GM23338 (cell line): ENCODE results near the gene FARS2. TPM values are rescaled to one million over a fixed set of nuclear protein-coding genes. Genes with fewer than 3 reads are reported as not detected.

Source experiments
- ATAC-seq: fragments of 200-7000 bp; cut with Tn5 transposase; 3 replicates; pipeline ENCODE4 v1.9.1; 2020
- DNase-seq: peaks from one replicate; pipeline ENCODE4 v3.0.0-alpha.2; 2015; ENCODE audit warnings: low spot score
- H2AFZ ChIP-seq: fragments of 200-600 bp; sonication (generic); 2 replicates; pipeline ENCODE4 v1.8.0; 2016; ENCODE audit warnings: antibody characterized with exemption, mild to moderate bottlenecking, moderate library complexity
- H3F3A ChIP-seq: fragments of 200-600 bp; sonication (generic); replicated peaks from 2 replicates; pipeline ENCODE4 v1.8.0; 2017; ENCODE audit warnings: antibody characterized with exemption, mixed run types, low read depth
- H3K27ac ChIP-seq: fragments of 200-600 bp; sonication (generic); 2 replicates; pipeline ENCODE4 v1.6.1; 2016; ENCODE audit warnings: low read depth
- H3K27me3 ChIP-seq: fragments of 200-600 bp; sonication (generic); 2 replicates; pipeline ENCODE4 v1.8.0; 2016; ENCODE audit warnings: mild to moderate bottlenecking, mixed run types, moderate library complexity; ENCODE audit not compliant: insufficient read depth
- H3K36me3 ChIP-seq: fragments of 200-600 bp; sonication (generic); 2 replicates; pipeline ENCODE4 v1.8.0; 2016; ENCODE audit warnings: mild to moderate bottlenecking; ENCODE audit not compliant: insufficient read depth
- H3K4me1 ChIP-seq: fragments of 200-600 bp; sonication (generic); 2 replicates; pipeline ENCODE4 v1.8.0; 2016; ENCODE audit warnings: mild to moderate bottlenecking, moderate library complexity; ENCODE audit not compliant: insufficient read depth
- H3K4me2 ChIP-seq: fragments of 200-600 bp; sonication (generic); 2 replicates; pipeline ENCODE4 v1.7.1; 2017; ENCODE audit warnings: mixed run types
- H3K4me3 ChIP-seq: fragments of 200-600 bp; sonication (generic); 2 replicates; pipeline ENCODE4 v1.6.1; 2016; ENCODE audit warnings: mixed run types
- H3K79me2 ChIP-seq: fragments of 200-600 bp; sonication (generic); replicated peaks from 2 replicates; pipeline ENCODE4 v1.8.0; 2017; ENCODE audit warnings: mild to moderate bottlenecking; ENCODE audit not compliant: insufficient read depth
- H3K9me2 ChIP-seq: fragments of 200-600 bp; sonication (generic); 2 replicates; pipeline ENCODE4 v1.8.0; 2017; ENCODE audit not compliant: insufficient read depth
- H4K20me1 ChIP-seq: fragments of 200-600 bp; sonication (generic); replicated peaks from 2 replicates; pipeline ENCODE4 v1.8.0; 2017; ENCODE audit warnings: mild to moderate bottlenecking; ENCODE audit not compliant: insufficient read depth
- H3K27ac Mint-ChIP-seq: 2 replicates; pipeline ENCODE4 v1.8.0; 2020; ENCODE audit warnings: inconsistent platforms, mild to moderate bottlenecking, moderate library complexity, mixed read lengths
- H3K27me3 Mint-ChIP-seq: 3 replicates; pipeline ENCODE4 v1.8.0; 2022; ENCODE audit warnings: low read depth, mild to moderate bottlenecking, moderate library complexity, mixed read lengths, inconsistent platforms; ENCODE audit not compliant: insufficient read depth, poor library complexity
- H3K36me3 Mint-ChIP-seq: 3 replicates; pipeline ENCODE4 v1.8.0; 2021; ENCODE audit warnings: low read depth, mild to moderate bottlenecking, inconsistent platforms, moderate library complexity, mixed read lengths
- H3K4me1 Mint-ChIP-seq: 3 replicates; pipeline ENCODE4 v1.8.0; 2020; ENCODE audit warnings: mild to moderate bottlenecking, inconsistent platforms, mixed read lengths
- H3K4me3 Mint-ChIP-seq: 3 replicates; pipeline ENCODE4 v1.8.0; 2021; ENCODE audit warnings: moderate library complexity, mild to moderate bottlenecking, inconsistent platforms, mixed read lengths
- H3K9me3 Mint-ChIP-seq: 3 replicates; pipeline ENCODE4 v1.8.0; 2020; ENCODE audit warnings: moderate library complexity, mild to moderate bottlenecking, inconsistent platforms, mixed read lengths
- CREB1 ChIP-seq: fragments of 250-450 bp; sonication (Bioruptor Pico); IDR thresholded peaks from 2 replicates; pipeline ENCODE4 v1.5.0; 2020; ENCODE audit warnings: low read depth, mild to moderate bottlenecking, moderate library complexity
- EZH2 ChIP-seq: fragments of 200-600 bp; sonication (generic); IDR thresholded peaks from one replicate; pipeline ENCODE4 v1.8.0; 2017; ENCODE audit warnings: antibody characterized with exemption, mild to moderate bottlenecking, low read depth; ENCODE audit not compliant: unreplicated experiment
- EZH2phosphoT487 ChIP-seq: fragments of 200-600 bp; sonication (generic); IDR thresholded peaks from one replicate; pipeline ENCODE4 v1.8.1; 2018; ENCODE audit warnings: antibody characterized with exemption; ENCODE audit not compliant: unreplicated experiment
- JUNB ChIP-seq: IDR thresholded peaks from one replicate; pipeline ENCODE4 v1.6.1; 2016; ENCODE audit warnings: antibody characterized with exemption; ENCODE audit not compliant: unreplicated experiment
- NANOG ChIP-seq: IDR thresholded peaks from 2 replicates; pipeline ENCODE4 v1.6.1; 2016; ENCODE audit warnings: antibody characterized with exemption, borderline replicate concordance
- POLR2AphosphoS5 ChIP-seq: IDR thresholded peaks from 2 replicates; pipeline ENCODE4 v1.6.1; 2016; ENCODE audit warnings: antibody characterized with exemption, low read depth
- ZNF114 ChIP-seq: fragments of 250-450 bp; sonication (Bioruptor Pico); IDR thresholded peaks from 2 replicates; pipeline ENCODE4 v1.5.0; 2020; ENCODE audit warnings: mild to moderate bottlenecking, moderate library complexity
- ZNF331 ChIP-seq: fragments of 250-450 bp; sonication (Bioruptor Pico); IDR thresholded peaks from 2 replicates; pipeline ENCODE4 v1.5.0; 2020; ENCODE audit warnings: low read depth, mild to moderate bottlenecking, moderate library complexity
- polyA plus RNA-seq: library from polyadenylated mRNA; unstranded; fragments of >200 nt; fragmentation: Nextera tagmentation; extraction: Ambion mirVana; gene quantifications from 2 replicates; pipeline ENCODE4 v1.2.1, GENCODE V29; 2016
- total RNA-seq: library from RNA; depleted of rRNA; stranded (reverse); fragments of >200 nt; shearing (Covaris generic); gene quantifications from 2 replicates; pipeline ENCODE4 v1.2.3, GENCODE V29; 2014
- TF ChIP-seq, protein P1 (sequence below), 2 experiments: fragments of 200-600 bp in 1 of 2; sonication (generic) in 1 of 2; conservative IDR thresholded peaks; 2 replicates each; pipeline versions ENCODE4 v1.5.1 to v1.6.1; 2016 to 2017; ENCODE audit warnings: antibody characterized with exemption in 2 of 2, low read depth in 2 of 2, mild to moderate bottlenecking in 2 of 2, moderate library complexity in 1 of 2
- TF ChIP-seq, protein P2 (sequence below): IDR thresholded peaks from 2 replicates; pipeline ENCODE4 v1.6.1; 2016; ENCODE audit warnings: antibody characterized with exemption
- TF ChIP-seq, protein P3 (sequence below): IDR thresholded peaks from one replicate; pipeline ENCODE4 v1.6.1; 2018; ENCODE audit warnings: antibody characterized with exemption; ENCODE audit not compliant: unreplicated experiment

FARS2 gene
- total and polyA plus RNA-seq, 2 experiments from 2014 or later = 7.6 to 19.0 TPM

DNA sequence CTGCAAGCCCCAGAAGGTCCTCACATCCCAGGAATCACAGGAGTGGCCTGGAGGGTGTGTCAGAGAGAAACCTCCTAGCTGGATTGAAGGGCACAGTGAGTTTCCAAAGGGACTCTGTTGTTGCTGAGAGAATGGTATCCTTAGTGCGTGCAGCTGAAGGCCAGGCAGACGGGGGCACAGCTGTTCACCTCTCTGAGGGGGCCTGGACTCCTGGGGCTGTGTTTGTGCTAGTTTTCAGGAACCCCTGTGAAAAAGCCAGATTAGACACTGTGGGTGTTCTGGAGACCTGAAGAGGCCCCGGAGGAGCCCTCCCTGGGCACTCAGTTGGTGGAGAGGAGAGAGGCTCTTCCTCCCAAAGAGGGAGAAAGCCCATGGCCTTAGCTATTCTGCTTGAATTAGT, 223.4 kb downstream of the FARS2 start:
- peaks cover 9% of the 10 kb centered on the region for H3K27me3 Mint-ChIP-seq
- no peak overlapping the region for H3K27ac Mint-ChIP-seq

DNA sequence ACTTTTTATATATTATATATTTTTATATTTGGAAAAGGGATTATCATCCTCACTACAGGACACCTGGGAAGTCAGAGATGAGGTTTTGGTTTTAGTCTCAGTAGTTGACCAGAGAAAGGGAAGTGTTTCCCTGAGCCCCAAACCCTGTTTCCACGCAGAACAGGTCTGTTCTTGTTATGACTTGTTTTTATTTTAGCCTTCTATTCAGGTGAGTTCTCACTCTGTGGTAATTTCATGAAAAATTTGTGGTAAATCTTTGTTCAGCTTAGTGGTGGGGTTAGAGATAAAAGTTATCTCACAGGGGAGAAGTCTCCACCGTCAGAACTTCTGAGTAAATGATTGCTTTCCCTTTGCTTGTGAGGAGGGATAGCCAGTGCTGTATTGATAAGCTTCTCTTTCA, 224.9 kb downstream of the FARS2 start:
- H3K4me3 ChIP-seq = no peak overlapping the region
- no peaks in the 10 kb centered on the region for H3F3A ChIP-seq
- DNase-seq (no peak), ATAC-seq (no peak)
- peaks cover 6% of the 10 kb centered on the region for H3K4me1 Mint-ChIP-seq
- H3K4me3 Mint-ChIP-seq = no peak overlapping the region
- H3K36me3 Mint-ChIP-seq = no peaks in the 10 kb centered on the region
- no peak overlapping the region for H3K27ac ChIP-seq
- H3K9me3 Mint-ChIP-seq = no peaks in the 10 kb centered on the region
- H3K27ac Mint-ChIP-seq = no peak overlapping the region
- H3K9me2 ChIP-seq = no peaks in the 10 kb centered on the region
- H4K20me1 ChIP-seq = no peaks in the 10 kb centered on the region
- H3K79me2 ChIP-seq = no peaks in the 10 kb centered on the region
- H3K4me2 ChIP-seq = no peak overlapping the region
- no peaks in the 10 kb centered on the region for H3K4me1 ChIP-seq
- no peak overlapping the region for H2AFZ ChIP-seq
- H3K27me3 Mint-ChIP-seq = peaks cover 9% of the 10 kb centered on the region
- no peaks in the 10 kb centered on the region for H3K27me3 ChIP-seq
- no peaks in the 10 kb centered on the region for H3K36me3 ChIP-seq
- TF ChIP-seq, protein P1, sequence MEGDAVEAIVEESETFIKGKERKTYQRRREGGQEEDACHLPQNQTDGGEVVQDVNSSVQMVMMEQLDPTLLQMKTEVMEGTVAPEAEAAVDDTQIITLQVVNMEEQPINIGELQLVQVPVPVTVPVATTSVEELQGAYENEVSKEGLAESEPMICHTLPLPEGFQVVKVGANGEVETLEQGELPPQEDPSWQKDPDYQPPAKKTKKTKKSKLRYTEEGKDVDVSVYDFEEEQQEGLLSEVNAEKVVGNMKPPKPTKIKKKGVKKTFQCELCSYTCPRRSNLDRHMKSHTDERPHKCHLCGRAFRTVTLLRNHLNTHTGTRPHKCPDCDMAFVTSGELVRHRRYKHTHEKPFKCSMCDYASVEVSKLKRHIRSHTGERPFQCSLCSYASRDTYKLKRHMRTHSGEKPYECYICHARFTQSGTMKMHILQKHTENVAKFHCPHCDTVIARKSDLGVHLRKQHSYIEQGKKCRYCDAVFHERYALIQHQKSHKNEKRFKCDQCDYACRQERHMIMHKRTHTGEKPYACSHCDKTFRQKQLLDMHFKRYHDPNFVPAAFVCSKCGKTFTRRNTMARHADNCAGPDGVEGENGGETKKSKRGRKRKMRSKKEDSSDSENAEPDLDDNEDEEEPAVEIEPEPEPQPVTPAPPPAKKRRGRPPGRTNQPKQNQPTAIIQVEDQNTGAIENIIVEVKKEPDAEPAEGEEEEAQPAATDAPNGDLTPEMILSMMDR (conservative IDR thresholded peaks at IDR 0.05; ENCODE audit: low read depth in 2 of 2) = no peak
- TF ChIP-seq, protein P2, sequence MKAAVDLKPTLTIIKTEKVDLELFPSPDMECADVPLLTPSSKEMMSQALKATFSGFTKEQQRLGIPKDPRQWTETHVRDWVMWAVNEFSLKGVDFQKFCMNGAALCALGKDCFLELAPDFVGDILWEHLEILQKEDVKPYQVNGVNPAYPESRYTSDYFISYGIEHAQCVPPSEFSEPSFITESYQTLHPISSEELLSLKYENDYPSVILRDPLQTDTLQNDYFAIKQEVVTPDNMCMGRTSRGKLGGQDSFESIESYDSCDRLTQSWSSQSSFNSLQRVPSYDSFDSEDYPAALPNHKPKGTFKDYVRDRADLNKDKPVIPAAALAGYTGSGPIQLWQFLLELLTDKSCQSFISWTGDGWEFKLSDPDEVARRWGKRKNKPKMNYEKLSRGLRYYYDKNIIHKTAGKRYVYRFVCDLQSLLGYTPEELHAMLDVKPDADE = no peak
- TF ChIP-seq CREB1 (CRISPR knock-in tag) (no peak), JUNB (no peak), EZH2 (no peak)
- TF ChIP-seq, protein P3, sequence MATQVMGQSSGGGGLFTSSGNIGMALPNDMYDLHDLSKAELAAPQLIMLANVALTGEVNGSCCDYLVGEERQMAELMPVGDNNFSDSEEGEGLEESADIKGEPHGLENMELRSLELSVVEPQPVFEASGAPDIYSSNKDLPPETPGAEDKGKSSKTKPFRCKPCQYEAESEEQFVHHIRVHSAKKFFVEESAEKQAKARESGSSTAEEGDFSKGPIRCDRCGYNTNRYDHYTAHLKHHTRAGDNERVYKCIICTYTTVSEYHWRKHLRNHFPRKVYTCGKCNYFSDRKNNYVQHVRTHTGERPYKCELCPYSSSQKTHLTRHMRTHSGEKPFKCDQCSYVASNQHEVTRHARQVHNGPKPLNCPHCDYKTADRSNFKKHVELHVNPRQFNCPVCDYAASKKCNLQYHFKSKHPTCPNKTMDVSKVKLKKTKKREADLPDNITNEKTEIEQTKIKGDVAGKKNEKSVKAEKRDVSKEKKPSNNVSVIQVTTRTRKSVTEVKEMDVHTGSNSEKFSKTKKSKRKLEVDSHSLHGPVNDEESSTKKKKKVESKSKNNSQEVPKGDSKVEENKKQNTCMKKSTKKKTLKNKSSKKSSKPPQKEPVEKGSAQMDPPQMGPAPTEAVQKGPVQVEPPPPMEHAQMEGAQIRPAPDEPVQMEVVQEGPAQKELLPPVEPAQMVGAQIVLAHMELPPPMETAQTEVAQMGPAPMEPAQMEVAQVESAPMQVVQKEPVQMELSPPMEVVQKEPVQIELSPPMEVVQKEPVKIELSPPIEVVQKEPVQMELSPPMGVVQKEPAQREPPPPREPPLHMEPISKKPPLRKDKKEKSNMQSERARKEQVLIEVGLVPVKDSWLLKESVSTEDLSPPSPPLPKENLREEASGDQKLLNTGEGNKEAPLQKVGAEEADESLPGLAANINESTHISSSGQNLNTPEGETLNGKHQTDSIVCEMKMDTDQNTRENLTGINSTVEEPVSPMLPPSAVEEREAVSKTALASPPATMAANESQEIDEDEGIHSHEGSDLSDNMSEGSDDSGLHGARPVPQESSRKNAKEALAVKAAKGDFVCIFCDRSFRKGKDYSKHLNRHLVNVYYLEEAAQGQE = no peak

More for the DNA sequence above, 223.4 kb downstream of the FARS2 start:
- Histone ChIP-seq H3K9me2 (no peaks in the 10 kb centered on the region), H3K36me3 (no peaks in the 10 kb centered on the region), H3K79me2 (no peaks in the 10 kb centered on the region), H3K4me1 (no peaks in the 10 kb centered on the region), H4K20me1 (no peaks in the 10 kb centered on the region), H3K4me3 (no peak overlapping the region), H3K27me3 (no peaks in the 10 kb centered on the region), H3K4me2 (no peak overlapping the region), H3F3A (no peaks in the 10 kb centered on the region), H2AFZ (no peak overlapping the region), H3K27ac (no peak overlapping the region)
- no peaks in the 10 kb centered on the region for H3K36me3 Mint-ChIP-seq
- TF ChIP-seq ZNF331 (CRISPR knock-in tag) (no peak), EZH2phosphoT487 (no peak), ZNF114 (CRISPR knock-in tag) (no peak), POLR2AphosphoS5 (no peak), NANOG (no peak), EZH2 (no peak)
- TF ChIP-seq, protein P3 = no peak
- TF ChIP-seq, protein P1 (conservative IDR thresholded peaks at IDR 0.05; ENCODE audit: low read depth in 2 of 2) = no peak
- H3K4me3 Mint-ChIP-seq = no peak overlapping the region
- H3K9me3 Mint-ChIP-seq = no peaks in the 10 kb centered on the region
- DNase-seq (no peak), ATAC-seq (no peak)
- H3K4me1 Mint-ChIP-seq = peaks cover 9% of the 10 kb centered on the region
